Mesenchymal stem cell (in vitro differentiated cells and primary cell): ENCODE measurements around the gene TMEFF1.
A peak's percentile ranks its signal among the peaks of the same experiment; 100 is the strongest.

Source experiments
- DNase-seq: peaks from one replicate; pipeline ENCODE4 v3.0.0-alpha.2; 2013
- H2AFZ ChIP-seq: one replicate; pipeline ENCODE4 v1.6.1; 2013; ENCODE audit warnings: low read depth, mild to moderate bottlenecking, control low read depth, inconsistent platforms, low read length, moderate library complexity
- H2AK5ac ChIP-seq: 2 replicates; pipeline ENCODE4 v1.6.1; 2013; ENCODE audit warnings: low read length, moderate library complexity, mild to moderate bottlenecking, inconsistent platforms; ENCODE audit not compliant: severe bottlenecking
- H2BK120ac ChIP-seq: one replicate; pipeline ENCODE4 v1.6.1; 2013; ENCODE audit warnings: low read depth, mild to moderate bottlenecking, inconsistent platforms, low read length, moderate library complexity
- H2BK12ac ChIP-seq, 2 experiments: one replicate each; pipeline ENCODE4 v1.6.1; 2013; ENCODE audit warnings: inconsistent platforms in 2 of 2, low read length in 2 of 2, mild to moderate bottlenecking in 2 of 2, moderate library complexity in 2 of 2, control low read depth in 1 of 2
- H2BK15ac ChIP-seq: one replicate; pipeline ENCODE4 v1.6.1; 2013; ENCODE audit warnings: mild to moderate bottlenecking, low read depth, inconsistent platforms; ENCODE audit not compliant: poor library complexity, severe bottlenecking
- H2BK5ac ChIP-seq: 2 replicates; pipeline ENCODE4 v1.6.1; 2013; ENCODE audit warnings: low read depth, mild to moderate bottlenecking, low read length, control low read depth, inconsistent platforms; ENCODE audit not compliant: poor library complexity, severe bottlenecking
- H3K14ac ChIP-seq, 2 experiments: one replicate each; pipeline ENCODE4 v1.6.1; 2013; ENCODE audit warnings: inconsistent platforms in 2 of 2, low read length in 2 of 2, control low read depth in 1 of 2, mild to moderate bottlenecking in 1 of 2, moderate library complexity in 1 of 2
- H3K18ac ChIP-seq, 2 experiments: one replicate each; pipeline ENCODE4 v1.6.1; 2013; ENCODE audit warnings: inconsistent platforms in 2 of 2, low read length in 2 of 2, control low read depth in 1 of 2, low read depth in 1 of 2, mild to moderate bottlenecking in 1 of 2
- H3K23ac ChIP-seq, 2 experiments: one replicate each; pipeline ENCODE4 v1.6.1; 2013; ENCODE audit warnings: inconsistent platforms in 2 of 2, low read length in 2 of 2, mild to moderate bottlenecking in 2 of 2, moderate library complexity in 2 of 2, control low read depth in 1 of 2
- H3K27ac ChIP-seq: 2 replicates; pipeline ENCODE4 v1.5.1; 2013; ENCODE audit warnings: mild to moderate bottlenecking, moderate library complexity, low read length, control low read depth, inconsistent platforms; ENCODE audit not compliant: poor library complexity, severe bottlenecking
- H3K27me3 ChIP-seq, 2 experiments: 2 replicates each; pipeline versions ENCODE4 v1.6.1 to v1.7.0; 2013; ENCODE audit warnings: low read length in 2 of 2, mild to moderate bottlenecking in 2 of 2, moderate library complexity in 2 of 2, control low read depth in 1 of 2, inconsistent platforms in 1 of 2; ENCODE audit not compliant: control insufficient read depth in 1 of 2, insufficient read depth in 1 of 2
- H3K36me3 ChIP-seq, 2 experiments: 2 replicates each; pipeline versions ENCODE4 v1.6.1 to v1.7.0; 2013; ENCODE audit warnings: low read length in 2 of 2, control low read depth in 1 of 2, inconsistent platforms in 1 of 2, low read depth in 1 of 2, mild to moderate bottlenecking in 1 of 2; ENCODE audit not compliant: insufficient read depth in 2 of 2, control insufficient read depth in 1 of 2
- H3K4ac ChIP-seq, 2 experiments: one replicate each; pipeline ENCODE4 v1.6.1; 2013; ENCODE audit warnings: inconsistent platforms in 2 of 2, low read length in 2 of 2, mild to moderate bottlenecking in 2 of 2, moderate library complexity in 2 of 2, control low read depth in 1 of 2, low read depth in 1 of 2
- H3K4me1 ChIP-seq: 2 replicates; pipeline ENCODE4 v1.6.1; 2013; ENCODE audit warnings: low read depth, low read length, control low read depth; ENCODE audit not compliant: control insufficient read depth, insufficient read depth
- H3K4me2 ChIP-seq: 2 replicates; pipeline ENCODE4 v1.6.1; 2013; ENCODE audit warnings: low read length, mild to moderate bottlenecking, inconsistent platforms; ENCODE audit not compliant: poor library complexity, severe bottlenecking
- H3K4me3 ChIP-seq, 2 experiments: 2 replicates each; pipeline versions ENCODE4 v1.5.1 to v1.7.0; 2013; ENCODE audit warnings: low read length in 2 of 2, mild to moderate bottlenecking in 2 of 2, control low read depth in 1 of 2, low read depth in 1 of 2; ENCODE audit not compliant: insufficient read depth in 1 of 2
- H3K79me1 ChIP-seq: replicated peaks from 2 replicates; pipeline ENCODE4 v1.6.1; 2013; ENCODE audit warnings: mild to moderate bottlenecking, control low read depth, low read length, inconsistent platforms; ENCODE audit not compliant: poor library complexity, severe bottlenecking
- H3K9ac ChIP-seq: 2 replicates; pipeline ENCODE4 v1.7.0; 2013; ENCODE audit warnings: mild to moderate bottlenecking, low read length, moderate library complexity
- H3K9me3 ChIP-seq: 2 replicates; pipeline ENCODE4 v1.7.0; 2013; ENCODE audit warnings: mild to moderate bottlenecking, low read length; ENCODE audit not compliant: control insufficient read depth
- H4K8ac ChIP-seq: one replicate; pipeline ENCODE4 v1.6.1; 2013; ENCODE audit warnings: inconsistent platforms, mild to moderate bottlenecking, low read length, moderate library complexity
- H4K91ac ChIP-seq: one replicate; pipeline ENCODE4 v1.6.1; 2013; ENCODE audit warnings: mild to moderate bottlenecking, low read length, inconsistent platforms
- WGBS: methylation state at CpG from one replicate; pipeline ENCODE4 v1.1.7; 2013; ENCODE audit warnings: mixed read lengths; 5-methylcytosine and 5-hydroxymethylcytosine counted together

Gene TMEFF1

GRCh38 chr9:100445161-100445902, 27.6 kb upstream of the TMEFF1 start:
- Histone ChIP-seq H3K36me3 (peaks cover 19 to 84% of the 10 kb centered on the region in 2 experiments), H2BK15ac (no peak overlapping the region), H2BK120ac (no peak overlapping the region), H3K27ac (no peak overlapping the region), H3K79me1 (peaks cover 34% of the 10 kb centered on the region), H3K9me3 (no peaks in the 10 kb centered on the region), H2BK5ac (no peak overlapping the region), H3K18ac (no peak overlapping the region), H3K4me3 (no peak overlapping the region), H3K4me1 (peaks cover 8% of the 10 kb centered on the region), H2BK12ac (no peak overlapping the region), H4K8ac (no peak overlapping the region), H2AFZ (no peak overlapping the region), H2AK5ac (no peak overlapping the region), H3K4ac (no peak overlapping the region), H3K4me2 (no peak overlapping the region), H3K9ac (no peak overlapping the region), H3K23ac (no peak overlapping the region), H3K14ac (no peak overlapping the region), H4K91ac (no peak overlapping the region), H3K27me3 (no peaks in the 10 kb centered on the region)
- WGBS, result no CpG with 5 or more reads among the region's 1 CpG
- DNase-seq, result no peak

GRCh38 chr9:100445903-100446549, 26.9 kb upstream of the TMEFF1 start:
- H3K27ac ChIP-seq, result no peak overlapping the region
- no peak overlapping the region for H2BK15ac ChIP-seq
- no peak overlapping the region for H3K14ac ChIP-seq
- no peak overlapping the region for H2BK120ac ChIP-seq
- H3K9me3 ChIP-seq, result no peaks in the 10 kb centered on the region
- H4K91ac ChIP-seq, result no peak overlapping the region
- no peak overlapping the region for H3K4me2 ChIP-seq
- no peak overlapping the region for H4K8ac ChIP-seq
- no peak overlapping the region for H2AK5ac ChIP-seq
- peaks cover 19 to 91% of the 10 kb centered on the region in 2 experiments for H3K36me3 ChIP-seq
- H3K4me1 ChIP-seq, result peaks cover 8% of the 10 kb centered on the region
- H3K79me1 ChIP-seq, result peaks cover 36% of the 10 kb centered on the region
- no peaks in the 10 kb centered on the region for H3K27me3 ChIP-seq
- no peak for DNase-seq
- no peak overlapping the region for H2BK12ac ChIP-seq
- no peak overlapping the region for H3K23ac ChIP-seq
- H3K18ac ChIP-seq, result no peak overlapping the region
- WGBS, result 96% methylated on average over 1 of the region's 5 CpGs
- H3K9ac ChIP-seq, result no peak overlapping the region
- H2BK5ac ChIP-seq, result no peak overlapping the region
- no peak overlapping the region for H2AFZ ChIP-seq
- no peak overlapping the region for H3K4ac ChIP-seq
- no peak overlapping the region for H3K4me3 ChIP-seq

- no peak overlapping the region for H3K4me3 ChIP-seq
- no peak overlapping the region for H3K14ac ChIP-seq
- H3K9ac ChIP-seq, result no peak overlapping the region
- H3K4me1 ChIP-seq, result peaks cover 5% of the 10 kb centered on the region
- no peak for DNase-seq
- no peak overlapping the region for H4K8ac ChIP-seq
- no peak overlapping the region for H3K23ac ChIP-seq
- H2BK120ac ChIP-seq, result no peak overlapping the region
- peaks cover 41% of the 10 kb centered on the region for H3K79me1 ChIP-seq
- H2BK12ac ChIP-seq, result no peak overlapping the region
- peaks cover 3% of the 10 kb centered on the region for H3K9me3 ChIP-seq
- H2BK5ac ChIP-seq, result no peak overlapping the region
- H3K4ac ChIP-seq, result no peak overlapping the region
- H2BK15ac ChIP-seq, result no peak overlapping the region
- no peak overlapping the region for H2AFZ ChIP-seq
- H3K27me3 ChIP-seq, result no peaks in the 10 kb centered on the region
- no peak overlapping the region for H3K18ac ChIP-seq
- no peak overlapping the region for H3K4me2 ChIP-seq
- H2AK5ac ChIP-seq, result no peak overlapping the region
- H4K91ac ChIP-seq, result no peak overlapping the region
- no peak overlapping the region for H3K27ac ChIP-seq
- H3K36me3 ChIP-seq, result peaks cover 23 to 96% of the 10 kb centered on the region in 2 experiments
Measured at GRCh38 chr9:100447041-100447440, 25.9 kb upstream of the TMEFF1 start.

- H3K4me3 ChIP-seq, result no peak overlapping the region
- no peak overlapping the region for H2BK12ac ChIP-seq
- H3K79me1 ChIP-seq, result peaks cover 43% of the 10 kb centered on the region
- no peak overlapping the region for H2AK5ac ChIP-seq
- no peak overlapping the region for H3K4me2 ChIP-seq
- H3K9ac ChIP-seq, result no peak overlapping the region
- peaks cover 3% of the 10 kb centered on the region for H3K4me1 ChIP-seq
- H4K91ac ChIP-seq, result no peak overlapping the region
- peak overlapping the region; percentile 12 for H4K8ac ChIP-seq
- H3K14ac ChIP-seq, result no peak overlapping the region
- 100% methylated on average over 2 of the region's 2 CpGs for WGBS
- no peak overlapping the region for H3K27ac ChIP-seq
- H2AFZ ChIP-seq, result no peak overlapping the region
- H3K4ac ChIP-seq, result no peak overlapping the region
- no peak overlapping the region for H2BK5ac ChIP-seq
- H3K23ac ChIP-seq, result no peak overlapping the region
- no peak overlapping the region for H3K18ac ChIP-seq
- peaks cover 23 to 96% of the 10 kb centered on the region in 2 experiments for H3K36me3 ChIP-seq
- H3K9me3 ChIP-seq, result peaks cover 11% of the 10 kb centered on the region
- no peak for DNase-seq
- no peak overlapping the region for H2BK120ac ChIP-seq
- no peaks in the 10 kb centered on the region for H3K27me3 ChIP-seq
- no peak overlapping the region for H2BK15ac ChIP-seq
Measured at GRCh38 chr9:100448266-100448665, 24.7 kb upstream of the TMEFF1 start.
